ENCODE results near the gene STXBP6. TPM values are rescaled to one million over a fixed set of nuclear protein-coding genes. Genes with fewer than 3 reads are reported as not detected.

Gene STXBP6
- total and polyA plus RNA-seq, 5 experiments from 2014 or later, result 0.61 TPM; not detected in 4

DNA sequence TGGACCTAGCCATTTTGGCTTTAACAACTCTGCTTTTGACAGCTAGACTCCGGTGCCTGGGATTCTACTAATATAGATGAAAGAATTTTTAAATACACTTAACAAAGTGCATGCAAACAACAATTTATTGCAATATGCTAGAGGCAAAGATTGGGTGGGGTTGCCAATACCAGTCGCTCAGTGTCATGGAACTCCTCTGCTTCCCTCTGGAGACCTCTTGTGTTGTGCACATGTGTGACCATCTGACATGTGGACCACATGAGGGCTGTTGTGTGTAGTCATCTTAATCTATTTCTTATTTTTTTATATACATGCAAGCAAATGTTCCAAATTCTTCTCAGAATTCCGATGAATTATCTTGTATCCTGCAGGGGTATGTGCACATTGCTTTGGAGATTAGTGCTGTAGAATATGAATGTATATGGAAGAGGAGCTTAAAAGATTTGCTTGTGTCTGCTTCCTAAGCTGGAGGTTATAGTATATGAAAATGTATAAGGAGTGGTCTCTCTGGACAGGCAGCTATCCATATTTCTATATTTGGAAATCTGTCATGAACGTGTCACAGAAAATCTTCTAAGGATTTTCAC lies 24.2 kb upstream of the STXBP6 start:
- ATAC-seq, result no peak
- Mint-ChIP-seq H3K27ac (no peak overlapping the region), H3K4me1 (no peaks in the 10 kb centered on the region), H3K36me3 (no peaks in the 10 kb centered on the region), H3K9me3 (no peaks in the 10 kb centered on the region), H3K27me3 (peaks cover 5 to 18% (median 11%) of the 10 kb centered on the region in 5 donors), H3K4me3 (no peak overlapping the region)
- DNase-seq, result no peak
- POLR2A ChIA-PET, result no interaction called here

DNA sequence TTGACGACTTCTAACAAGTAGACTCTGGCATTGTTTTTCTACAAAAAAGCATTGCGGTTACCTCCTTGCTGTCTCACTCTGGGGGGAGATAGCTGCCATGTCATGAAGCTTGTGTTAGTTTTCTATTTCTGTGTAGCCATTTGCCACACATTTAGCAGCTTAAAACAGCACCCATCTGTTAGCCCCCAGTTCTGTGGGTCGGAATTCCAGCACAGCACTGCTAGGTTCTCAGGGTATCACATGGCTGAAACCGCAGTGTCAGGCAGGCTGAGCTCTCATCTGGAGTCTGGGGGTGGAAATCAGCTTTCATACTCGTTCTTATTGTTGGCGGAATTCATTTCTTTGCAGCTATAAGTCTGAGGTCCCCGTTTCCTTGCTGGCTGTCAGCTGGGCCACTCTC lies 19.9 kb upstream of the STXBP6 start:
- Mint-ChIP-seq H3K36me3 (no peaks in the 10 kb centered on the region), H3K27me3 (peaks cover 0 to 12% (median 6%) of the 10 kb centered on the region in 5 donors)
- DNase-seq, result no peak

DNA sequence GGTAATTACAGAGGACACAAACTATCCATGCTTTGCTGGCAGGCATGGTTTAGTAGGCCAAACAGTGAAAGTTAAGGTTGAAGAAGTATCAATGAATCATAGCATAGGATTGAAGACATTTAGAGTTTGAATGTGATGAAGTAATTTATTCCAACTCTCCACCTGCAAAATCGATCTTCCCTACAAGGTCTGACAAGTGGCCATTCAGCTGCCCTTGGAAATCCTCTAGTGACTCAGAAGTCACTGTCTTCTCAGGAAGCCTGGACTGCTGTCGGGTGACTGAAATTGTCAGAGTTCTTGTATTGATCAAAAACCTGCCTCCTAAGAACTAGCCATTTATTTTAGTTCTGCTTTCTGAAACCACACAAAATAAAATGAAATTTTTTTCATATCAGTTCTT lies 17.7 kb upstream of the STXBP6 start:
- Mint-ChIP-seq H3K36me3 (no peaks in the 10 kb centered on the region), H3K9me3 (no peaks in the 10 kb centered on the region), H3K4me3 (no peak overlapping the region), H3K27me3 (peaks cover 0 to 15% (median 12%) of the 10 kb centered on the region in 5 donors), H3K4me1 (no peaks in the 10 kb centered on the region), H3K27ac (no peak overlapping the region)
- ATAC-seq (no peak), DNase-seq (no peak)
- POLR2A ChIA-PET, result no interaction called here

More for the DNA sequence above, 19.9 kb upstream of the STXBP6 start:
- Mint-ChIP-seq H3K4me1 (no peaks in the 10 kb centered on the region), H3K9me3 (no peaks in the 10 kb centered on the region), H3K27ac (no peak overlapping the region), H3K4me3 (no peak overlapping the region)
- POLR2A ChIA-PET, result no interaction called here
- no peak for ATAC-seq

DNA sequence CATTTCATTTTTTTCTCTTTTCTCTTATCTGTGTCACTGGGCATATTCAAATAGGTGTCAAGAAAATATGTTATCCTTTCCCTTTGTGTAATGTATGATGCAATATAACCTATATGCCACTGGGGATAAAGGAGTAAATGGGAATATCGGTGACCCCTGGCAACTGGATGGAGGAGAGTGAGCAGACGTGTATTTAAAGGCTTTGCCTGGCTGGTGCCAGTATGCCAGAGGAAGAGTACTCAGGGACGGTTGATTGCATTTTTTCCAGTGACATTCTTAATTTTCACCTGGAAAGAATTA lies 12.0 kb upstream of the STXBP6 start:
- Mint-ChIP-seq H3K36me3 (no peaks in the 10 kb centered on the region), H3K4me3 (no peak overlapping the region), H3K4me1 (no peaks in the 10 kb centered on the region), H3K27ac (no peak overlapping the region), H3K9me3 (peaks cover 0 to 3% (median 0%) of the 10 kb centered on the region in 9 donors), H3K27me3 (peaks cover 14 to 31% (median 18%) of the 10 kb centered on the region in 5 donors)
- DNase-seq (no peak), ATAC-seq (no peak)
- POLR2A ChIA-PET, result no interaction called here

DNA sequence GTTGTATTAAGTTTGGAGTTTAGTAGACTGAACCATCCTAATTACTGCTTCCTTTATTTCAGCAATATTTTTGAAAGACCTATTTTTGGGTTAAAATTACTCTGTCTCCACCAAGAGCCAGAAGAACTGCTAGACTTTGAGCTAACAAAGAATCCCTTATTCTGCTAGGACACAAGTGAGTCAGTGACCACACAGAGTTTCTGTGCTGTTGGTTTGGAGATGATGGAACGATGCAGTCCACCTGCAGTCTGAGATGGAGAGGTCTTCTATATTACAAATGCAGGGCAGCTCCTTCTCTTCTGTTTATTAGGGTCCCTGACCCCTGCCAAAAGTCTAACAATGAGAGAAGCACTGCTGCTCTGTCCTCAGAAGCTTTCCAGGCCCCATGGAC lies 6.7 kb upstream of the STXBP6 start:
- Mint-ChIP-seq H3K4me1 (no peaks in the 10 kb centered on the region), H3K27me3 (peaks cover 12 to 63% (median 31%) of the 10 kb centered on the region in 5 donors), H3K9me3 (no peaks in the 10 kb centered on the region), H3K4me3 (no peak overlapping the region), H3K36me3 (no peaks in the 10 kb centered on the region), H3K27ac (no peak overlapping the region)
- ATAC-seq, result no peak
- DNase-seq, result no peak
- POLR2A ChIA-PET, result no interaction called here

DNA sequence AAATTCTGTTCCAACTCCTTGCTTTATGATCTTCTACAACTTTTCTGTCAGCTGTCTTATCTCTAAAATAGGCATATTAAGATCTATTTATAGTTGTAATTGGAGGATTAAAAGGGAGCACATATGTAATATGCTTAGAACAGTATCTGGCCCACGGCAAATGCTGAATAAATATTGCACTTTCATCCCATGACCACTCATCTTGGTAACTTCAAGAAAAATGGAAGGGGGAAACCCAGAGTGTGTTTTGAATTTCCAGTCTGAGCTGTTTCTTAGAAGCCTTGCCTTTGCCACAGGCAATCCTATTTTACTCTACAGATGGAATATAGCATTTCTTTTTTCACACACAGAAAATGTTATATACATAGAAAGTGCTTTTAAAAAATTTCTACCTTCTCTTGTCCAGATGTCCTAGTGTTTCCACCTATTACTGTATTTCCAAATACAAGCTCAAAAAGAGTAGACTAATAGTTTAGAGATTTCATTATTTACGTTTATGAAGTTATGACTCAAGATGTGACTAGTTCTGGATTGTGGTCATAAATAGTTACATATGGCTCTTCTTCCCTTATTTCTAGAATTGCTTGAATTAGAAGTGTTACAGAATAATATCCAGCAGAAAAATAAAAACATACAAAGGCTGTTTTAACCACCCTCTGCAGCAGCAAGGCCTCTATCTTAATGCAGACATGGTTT lies 6.2 kb upstream of the STXBP6 start:
- Mint-ChIP-seq H3K9me3 (no peaks in the 10 kb centered on the region), H3K36me3 (no peaks in the 10 kb centered on the region), H3K27ac (no peak overlapping the region), H3K4me3 (no peak overlapping the region), H3K27me3 (peaks cover 16 to 63% (median 35%) of the 10 kb centered on the region in 5 donors), H3K4me1 (no peaks in the 10 kb centered on the region)
- POLR2A ChIA-PET, result no interaction called here
- ATAC-seq (no peak), DNase-seq (no peak)

DNA sequence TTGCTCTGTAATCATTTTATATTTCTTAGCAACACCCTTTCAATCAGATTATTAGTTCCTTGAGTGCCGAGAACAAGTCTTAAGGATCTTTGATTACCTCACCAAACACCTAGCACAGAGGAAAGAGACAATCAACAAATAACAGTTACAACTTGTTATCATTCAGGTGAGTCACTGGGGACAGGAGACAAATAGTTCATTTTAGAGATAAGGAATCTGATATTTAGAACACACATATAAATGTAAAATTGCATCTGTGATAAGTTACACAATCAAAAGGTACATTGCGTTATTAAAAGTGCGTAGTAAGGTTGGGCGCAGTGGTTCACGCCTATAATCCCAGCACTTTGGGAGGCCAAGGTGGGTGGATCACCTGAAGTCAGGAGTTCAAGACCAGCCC lies 5.1 kb upstream of the STXBP6 start:
- H3K36me3 Mint-ChIP-seq, result peaks cover 0 to 4% (median 0%) of the 10 kb centered on the region in 3 donors
- POLR2A ChIA-PET, result no interaction called here
- H3K9me3 Mint-ChIP-seq, result no peaks in the 10 kb centered on the region
- no peak overlapping the region for H3K4me3 Mint-ChIP-seq
- ATAC-seq, result no peak
- H3K4me1 Mint-ChIP-seq, result peaks cover 3 to 7% (median 6%) of the 10 kb centered on the region in 4 donors
- no peak overlapping the region for H3K27ac Mint-ChIP-seq
- no peak for DNase-seq
- peaks cover 18 to 74% (median 41%) of the 10 kb centered on the region in 5 donors for H3K27me3 Mint-ChIP-seq

DNA sequence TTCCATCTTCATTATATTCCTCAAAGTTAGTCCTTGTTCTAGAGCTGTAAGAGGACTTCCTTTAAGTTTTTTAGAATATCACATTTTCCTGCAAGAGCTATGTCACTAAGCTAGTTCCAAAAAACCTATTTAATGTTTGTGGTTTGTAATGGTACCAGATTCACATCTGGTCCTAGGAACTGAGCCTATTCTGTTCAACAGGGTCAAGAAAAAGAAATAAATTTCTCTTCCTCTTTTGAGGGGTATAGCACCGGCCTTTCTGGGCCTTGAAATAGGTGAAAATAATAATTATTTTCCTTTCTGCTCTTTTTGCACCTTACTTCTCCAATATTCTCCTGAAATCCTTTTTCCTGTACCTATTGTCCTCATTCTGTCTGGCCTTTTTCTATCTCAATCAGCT lies 3.6 kb upstream of the STXBP6 start:
- POLR2A ChIA-PET, result no interaction called here
- H3K4me3 Mint-ChIP-seq, result no peak overlapping the region
- peaks cover 3 to 12% (median 11%) of the 10 kb centered on the region in 4 donors for H3K4me1 Mint-ChIP-seq
- H3K27ac Mint-ChIP-seq, result no peak overlapping the region
- DNase-seq, result no peak
- ATAC-seq, result no peak
- H3K36me3 Mint-ChIP-seq, result peaks cover 0 to 4% (median 0%) of the 10 kb centered on the region in 3 donors
- H3K27me3 Mint-ChIP-seq, result peaks cover 19 to 75% (median 47%) of the 10 kb centered on the region in 5 donors
- H3K9me3 Mint-ChIP-seq, result no peaks in the 10 kb centered on the region

DNA sequence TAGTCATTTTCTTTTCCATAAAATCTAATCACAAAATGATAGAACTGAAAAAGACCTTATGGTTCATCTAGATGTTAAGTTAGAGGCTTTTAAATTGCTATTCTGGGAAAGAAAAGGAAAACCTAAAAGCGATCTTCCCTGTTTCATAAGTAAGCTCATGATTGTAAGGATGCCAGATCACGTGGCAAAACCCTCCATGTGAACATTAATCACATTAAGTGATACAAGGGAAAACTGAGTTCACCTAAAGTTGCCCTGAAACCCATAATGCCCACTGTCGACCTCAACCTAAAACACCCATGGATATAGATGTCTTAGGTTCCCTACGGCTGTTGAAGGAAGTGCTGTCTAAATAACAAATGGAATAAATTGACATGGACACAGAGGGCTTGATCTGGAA lies 3.0 kb upstream of the STXBP6 start:
- peaks cover 4 to 16% (median 12%) of the 10 kb centered on the region in 4 donors for H3K4me1 Mint-ChIP-seq
- H3K36me3 Mint-ChIP-seq, result peaks cover 0 to 8% (median 0%) of the 10 kb centered on the region in 3 donors
- ATAC-seq (no peak), DNase-seq (no peak)
- peaks cover 26 to 81% (median 50%) of the 10 kb centered on the region in 5 donors for H3K27me3 Mint-ChIP-seq
- H3K9me3 Mint-ChIP-seq, result peaks cover 0 to 3% (median 0%) of the 10 kb centered on the region in 9 donors
- POLR2A ChIA-PET, result no interaction called here
- H3K27ac Mint-ChIP-seq, result no peak overlapping the region
- H3K4me3 Mint-ChIP-seq, result no peak overlapping the region

DNA sequence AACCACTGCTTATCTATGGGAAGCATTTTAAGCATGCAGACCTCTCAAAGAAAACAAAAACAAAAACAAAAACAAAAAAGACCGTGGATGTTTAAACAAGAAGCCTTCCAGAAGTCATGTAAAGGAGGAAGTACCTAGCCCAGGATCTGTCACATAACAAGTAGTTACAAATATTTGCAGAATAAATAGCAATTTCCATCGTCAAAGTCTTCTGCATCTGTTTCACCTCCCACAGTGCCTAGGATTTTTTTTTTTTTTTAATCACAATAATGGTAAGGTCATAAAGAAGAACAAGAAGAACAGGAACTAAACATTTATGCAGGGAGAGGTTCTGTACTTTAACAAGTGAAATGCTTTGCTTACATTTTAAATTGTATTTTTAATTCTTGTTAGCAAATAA lies 2.4 kb upstream of the STXBP6 start:
- Mint-ChIP-seq H3K4me1 (peaks cover 4 to 16% (median 12%) of the 10 kb centered on the region in 4 donors), H3K27ac (no peak overlapping the region), H3K4me3 (no peak overlapping the region), H3K36me3 (peaks cover 0 to 8% (median 0%) of the 10 kb centered on the region in 3 donors), H3K27me3 (peaks cover 31 to 83% (median 54%) of the 10 kb centered on the region in 5 donors), H3K9me3 (peaks cover 0 to 3% (median 0%) of the 10 kb centered on the region in 9 donors)
- DNase-seq, result no peak
- no peak for ATAC-seq
- POLR2A ChIA-PET, result no interaction called here

DNA sequence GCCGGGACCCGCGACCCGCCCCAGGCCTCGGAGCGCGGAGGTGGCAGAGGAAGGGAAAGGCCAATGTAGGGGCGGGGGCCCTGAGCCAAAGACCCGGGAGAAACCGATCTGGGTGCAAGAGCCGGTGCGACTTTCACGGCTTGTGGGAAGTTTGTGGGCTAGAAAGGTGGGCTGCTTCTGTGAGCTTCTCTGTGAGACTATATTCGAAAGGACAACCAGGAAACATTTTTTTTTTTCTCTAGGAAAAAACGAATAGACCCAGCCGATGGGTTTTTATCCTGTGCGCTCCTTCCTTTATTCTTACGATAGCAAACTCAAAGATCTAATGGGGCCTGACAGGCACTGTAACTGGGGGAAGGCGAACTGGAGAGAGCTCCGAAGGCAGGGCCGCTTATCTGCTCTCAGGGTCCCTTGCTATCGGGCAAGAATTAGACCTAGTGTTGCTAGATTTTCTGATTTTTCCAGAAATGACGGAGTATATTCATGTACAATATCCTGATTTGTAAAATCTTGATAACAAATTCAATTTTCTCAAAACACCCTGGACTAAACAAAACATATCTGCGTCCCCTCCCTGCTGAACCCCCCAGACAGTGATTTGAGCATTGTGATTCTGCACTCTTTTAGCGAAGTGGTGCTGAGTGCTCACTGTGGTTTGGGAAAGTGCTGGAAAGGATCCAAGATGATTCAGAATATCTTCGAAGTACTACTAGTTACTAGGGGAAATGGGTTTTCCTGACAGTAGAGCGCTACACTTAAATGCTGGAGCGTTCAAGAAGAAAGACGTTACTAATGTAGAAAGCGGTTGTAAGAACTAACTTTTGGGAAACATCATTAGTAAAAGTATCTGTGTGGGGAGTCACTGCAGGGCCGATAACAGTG lies 563 bp upstream of the STXBP6 start:
- Mint-ChIP-seq H3K36me3 (peaks cover 0 to 8% (median 0%) of the 10 kb centered on the region in 3 donors), H3K4me3 (peak overlapping the region; percentile 46 to 82 (median 74)), H3K27me3 (peaks cover 36 to 90% (median 61%) of the 10 kb centered on the region in 5 donors), H3K4me1 (peaks cover 4 to 16% (median 12%) of the 10 kb centered on the region in 4 donors), H3K27ac (no peak overlapping the region), H3K9me3 (peaks cover 0 to 3% (median 0%) of the 10 kb centered on the region in 9 donors)
- no peak for ATAC-seq
- POLR2A ChIA-PET, result no interaction called here
- DNase-seq, result no peak

DNA sequence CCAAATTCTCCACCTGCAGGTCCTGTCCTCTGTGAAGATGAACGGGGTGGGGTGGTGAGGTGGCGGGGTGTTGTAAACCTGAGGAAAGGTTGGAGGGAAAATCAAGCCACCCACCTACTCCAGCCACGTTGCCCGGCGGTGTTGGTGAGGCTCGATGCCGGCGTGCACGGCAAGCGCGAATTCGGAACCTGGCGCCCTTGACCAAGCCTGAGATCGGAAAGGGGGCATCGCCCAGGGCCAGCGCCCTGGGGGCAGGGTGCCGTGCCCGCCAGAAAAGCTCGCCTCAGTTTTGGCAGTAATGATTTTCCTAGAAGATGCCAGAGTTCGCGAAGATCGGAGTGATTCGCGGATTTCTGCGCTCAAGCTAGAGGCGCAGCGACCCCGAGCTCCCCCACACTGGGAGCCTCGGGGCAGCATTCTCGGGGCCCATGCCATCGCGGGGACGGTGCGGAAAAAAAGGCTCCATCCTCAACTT lies 817 bp downstream of the STXBP6 start:
- ATAC-seq (no peak), DNase-seq (no peak)
- Mint-ChIP-seq H3K27ac (no peak overlapping the region), H3K27me3 (peaks cover 35 to 76% (median 57%) of the 10 kb centered on the region in 5 donors), H3K4me3 (peak overlapping the region in 9 of 10 donors; percentile 9 to 72 (median 54)), H3K9me3 (peaks cover 0 to 3% (median 0%) of the 10 kb centered on the region in 9 donors), H3K36me3 (peaks cover 0 to 8% (median 0%) of the 10 kb centered on the region in 3 donors), H3K4me1 (peaks cover 4 to 16% (median 12%) of the 10 kb centered on the region in 4 donors)
- POLR2A ChIA-PET, result no interaction called here

All from naive thymus-derived CD8-positive, alpha-beta T cell (primary cell).